Lung (tissue), 12 donors: ENCODE data around the gene NUP188. TPM values are rescaled to one million over a fixed set of nuclear protein-coding genes. Genes with fewer than 3 reads are reported as not detected.

Source experiments
- ATAC-seq: fragments of 200-7000 bp; cut with Tn5 transposase; one replicate; pipeline ENCODE4 v1.9.1; 2020; ENCODE audit warnings: moderate number of reproducible peaks; ENCODE audit not compliant: insufficient read depth, low FRiP score
- DNase-seq, 3 donors: peaks; one replicate each; pipeline ENCODE4 v3.0.0-alpha.2; 2013 to 2017
- H3K27ac ChIP-seq, 2 donors: one replicate each; pipeline ENCODE4 v1.5.1; 2013; ENCODE audit warnings: mild to moderate bottlenecking in 2 of 2, moderate library complexity in 2 of 2, control low read depth in 1 of 2, inconsistent platforms in 1 of 2, low read depth in 1 of 2, low read length in 1 of 2
- H3K27me3 ChIP-seq, 3 donors: one replicate each; pipeline ENCODE4 v1.5.1; 2013; ENCODE audit warnings: low read length in 2 of 3; ENCODE audit not compliant: control insufficient read depth in 3 of 3, insufficient read depth in 3 of 3
- H3K36me3 ChIP-seq, 4 donors: one replicate each; pipeline ENCODE4 v1.5.1; 2013; ENCODE audit warnings: low read length in 4 of 4, mild to moderate bottlenecking in 1 of 4, moderate library complexity in 1 of 4; ENCODE audit not compliant: control insufficient read depth in 4 of 4, insufficient read depth in 4 of 4
- H3K4me1 ChIP-seq, 5 donors: one replicate each; pipeline ENCODE4 v1.5.1; 2013; ENCODE audit warnings: low read length in 5 of 5, mild to moderate bottlenecking in 2 of 5, moderate library complexity in 1 of 5; ENCODE audit not compliant: control insufficient read depth in 5 of 5, insufficient read depth in 5 of 5
- H3K4me3 ChIP-seq: one replicate; pipeline ENCODE4 v1.5.1; 2013; ENCODE audit warnings: mild to moderate bottlenecking, control low read depth, moderate library complexity
- H3K9ac ChIP-seq, 2 donors: one replicate each; pipeline ENCODE4 v1.5.1; 2013; ENCODE audit warnings: low read length in 2 of 2, control low read depth in 1 of 2; ENCODE audit not compliant: insufficient read depth in 1 of 2
- H3K9me3 ChIP-seq, 4 donors: one replicate each; pipeline ENCODE4 v1.5.1; 2013; ENCODE audit warnings: low read length in 3 of 4, mild to moderate bottlenecking in 1 of 4, moderate library complexity in 1 of 4; ENCODE audit not compliant: control insufficient read depth in 4 of 4, insufficient read depth in 3 of 4
- CTCF ChIP-seq: IDR thresholded peaks from 2 replicates; pipeline ENCODE4 v1.5.1; 2012; ENCODE audit warnings: mild to moderate bottlenecking; ENCODE audit errors: control extremely low read depth, extremely low read depth
- WGBS, 2 donors: extraction: QIAGEN DNeasy Blood & Tissue Kit; methylation state at CpG; one replicate each; pipeline ENCODE4 v1.1.7; 2013; 5-methylcytosine and 5-hydroxymethylcytosine counted together
- polyA plus RNA-seq, 2 donors: library from polyadenylated mRNA; stranded (reverse); fragments of 200-250 nt; gene quantifications; one replicate each; pipeline ENCODE4 v1.2.1, GENCODE V29; 2013
- total RNA-seq, 2 donors: library from RNA; depleted of rRNA in 1 of 2; stranded (reverse); fragments of >200 nt in 1 of 2; gene quantifications; one replicate each; pipeline ENCODE4 v1.2.1, GENCODE V29; 2014 to 2021
- donor health status: control.
- donor health status: control.
- donor health status: Bipolar disorder and iron deficiency.
- donor health status: healthy.
- donor health status: DM: yes; HTN: yes; CAD: no.

NUP188 gene
- total and polyA plus RNA-seq, 4 donors = 17.0 to 48.5 (median 32.1) TPM

DNA sequence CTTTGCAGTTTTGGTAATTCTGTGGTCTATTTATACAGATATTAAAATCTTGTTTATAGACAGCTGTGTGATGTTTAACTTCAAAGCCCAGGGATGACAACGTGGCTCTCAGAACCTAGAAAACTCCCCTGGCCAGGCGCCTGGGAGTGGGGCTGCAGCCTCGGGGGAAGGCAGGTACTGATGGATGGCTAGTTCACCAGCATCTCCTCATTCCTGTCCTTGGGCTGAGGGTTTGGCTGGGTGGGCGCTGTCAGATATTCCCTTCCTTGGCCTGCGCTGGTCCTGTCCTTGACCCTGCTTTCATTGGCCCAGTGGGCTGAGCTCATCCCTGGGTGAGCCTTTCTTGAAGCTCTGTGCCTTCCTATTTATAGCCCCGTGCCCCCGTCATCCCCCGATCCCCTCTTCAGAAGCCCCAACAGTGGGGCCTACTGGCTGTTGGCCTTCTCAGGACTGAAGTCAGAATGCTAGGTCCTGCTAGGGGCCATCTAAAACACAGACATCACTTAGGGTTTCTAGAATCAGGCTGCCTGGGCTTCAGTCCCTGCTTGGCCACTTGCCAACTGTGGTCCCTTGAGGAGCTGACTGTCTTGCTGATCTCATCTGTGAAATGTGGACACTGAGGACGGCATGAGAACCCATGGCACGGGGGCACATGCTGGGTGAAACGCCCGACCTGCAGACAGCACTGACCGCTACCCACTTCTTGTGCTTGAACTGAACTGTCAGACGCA lies 59.7 kb downstream of the NUP188 start:
- Histone ChIP-seq H3K4me1 (no peaks in the 10 kb centered on the region), H3K27me3 (no peaks in the 10 kb centered on the region), H3K4me3 (no peak overlapping the region), H3K27ac (no peak overlapping the region), H3K36me3 (peaks cover 7 to 69% (median 26%) of the 10 kb centered on the region in 4 donors), H3K9me3 (no peaks in the 10 kb centered on the region), H3K9ac (no peak overlapping the region)
- WGBS, 2 donors = 87 to 90% methylated on average over 14 of the region's 14 CpGs
- no peak for TF ChIP-seq CTCF
- ATAC-seq (no peak), DNase-seq (peak in 1 of 3 donors; percentile 18)

DNA sequence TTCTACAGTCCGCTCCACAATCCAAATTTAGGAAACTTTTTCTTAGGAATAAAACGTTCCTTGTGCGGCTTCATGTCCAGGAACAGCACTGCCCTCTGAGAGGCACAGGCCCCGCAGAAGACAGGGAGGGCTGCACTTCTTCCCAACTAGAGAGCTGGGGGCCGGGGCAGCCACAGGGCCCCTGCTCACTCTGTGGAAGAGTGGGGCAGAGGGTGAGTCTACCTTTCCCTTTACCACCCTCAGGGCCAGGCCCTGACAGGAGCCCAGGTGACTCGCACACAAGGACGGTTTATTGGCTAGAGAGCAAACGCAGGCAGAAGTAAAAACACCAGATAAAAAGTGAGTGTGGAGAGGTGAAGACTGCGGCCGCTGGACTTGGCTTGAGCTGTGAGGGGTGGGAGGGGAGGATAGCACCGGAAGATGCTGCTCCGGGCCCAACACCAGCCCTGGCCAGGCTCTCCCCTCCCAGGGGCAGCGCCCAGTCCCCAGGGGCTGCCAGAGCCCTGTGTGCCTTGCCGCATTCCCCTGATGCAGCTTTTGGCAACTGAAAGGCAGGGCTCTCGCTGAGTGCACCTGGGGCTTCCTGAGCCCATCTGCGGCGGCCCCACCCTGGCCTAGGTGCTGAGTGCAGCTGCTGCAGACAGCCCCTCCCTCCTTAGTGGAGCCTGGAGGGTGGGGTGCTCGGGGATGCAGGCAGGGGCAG lies 60.4 kb downstream of the NUP188 start:
- TF ChIP-seq CTCF = no peak
- Histone ChIP-seq H3K27ac (no peak overlapping the region), H3K36me3 (peaks cover 7 to 68% (median 23%) of the 10 kb centered on the region in 4 donors), H3K9me3 (no peaks in the 10 kb centered on the region), H3K9ac (no peak overlapping the region), H3K4me3 (no peak overlapping the region), H3K4me1 (no peaks in the 10 kb centered on the region), H3K27me3 (no peaks in the 10 kb centered on the region)
- no peak for ATAC-seq
- no peak for DNase-seq
- 90 to 94% methylated on average over 18 of the region's 18 CpGs for WGBS, 2 donors

GRCh38 chr9:129008469-129008965 lies 61.0 kb downstream of the NUP188 start:
- no peak for DNase-seq
- no peak for ATAC-seq
- Histone ChIP-seq H3K9ac (no peak overlapping the region), H3K4me3 (no peak overlapping the region), H3K9me3 (no peaks in the 10 kb centered on the region), H3K27me3 (no peaks in the 10 kb centered on the region), H3K27ac (no peak overlapping the region), H3K4me1 (no peaks in the 10 kb centered on the region), H3K36me3 (peaks cover 2 to 69% (median 19%) of the 10 kb centered on the region in 4 donors)
- whole genome bisulfite sequencing, 2 donors = 92 to 97% methylated on average over 6 of the region's 6 CpGs
- no peak for TF ChIP-seq CTCF
